ENCODE measurements around the gene CCNQ.

Gene CCNQ

GRCh38 chrX:153604666-153605380 lies 5.9 kb upstream of the CCNQ start:
- DNase-seq, result peak in 3 of 42 donors; percentile 0 to 15 (median 13)
- intact Hi-C loops (cut with DNase I), result loop anchor here (5.0 kb wide), 1 partner anchor 62 kb away; no protein-coding TSS in a partner anchor

- DNase-seq, result peak in 3 of 42 donors; percentile 3 to 19 (median 6)
- intact Hi-C loops (cut with DNase I), result no loop called here
Observed at GRCh38 chrX:153603131-153603656, 4.3 kb upstream of the CCNQ start.

DNA sequence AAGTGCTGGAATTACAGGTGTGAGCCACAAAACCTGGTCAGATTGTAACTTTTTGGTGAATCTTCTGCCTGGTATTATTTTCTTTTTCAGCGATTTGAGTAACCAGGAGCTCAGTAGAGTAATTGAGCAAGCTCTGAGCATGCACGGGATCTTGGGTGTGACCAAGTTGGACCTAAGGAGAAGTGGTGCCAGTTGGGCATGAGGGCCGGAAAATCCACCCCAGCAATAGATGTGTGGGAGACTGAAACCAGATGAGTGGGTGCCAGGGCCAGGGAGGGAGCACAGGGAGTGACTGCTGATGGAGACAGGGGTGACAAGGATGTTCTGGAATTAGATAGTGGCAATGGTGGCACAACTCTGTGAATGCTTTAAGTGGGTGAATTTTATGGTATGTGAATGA lies 3.7 kb upstream of the CCNQ start:
- peak in 2 of 42 donors; percentile 0 to 4 for DNase-seq

DNA sequence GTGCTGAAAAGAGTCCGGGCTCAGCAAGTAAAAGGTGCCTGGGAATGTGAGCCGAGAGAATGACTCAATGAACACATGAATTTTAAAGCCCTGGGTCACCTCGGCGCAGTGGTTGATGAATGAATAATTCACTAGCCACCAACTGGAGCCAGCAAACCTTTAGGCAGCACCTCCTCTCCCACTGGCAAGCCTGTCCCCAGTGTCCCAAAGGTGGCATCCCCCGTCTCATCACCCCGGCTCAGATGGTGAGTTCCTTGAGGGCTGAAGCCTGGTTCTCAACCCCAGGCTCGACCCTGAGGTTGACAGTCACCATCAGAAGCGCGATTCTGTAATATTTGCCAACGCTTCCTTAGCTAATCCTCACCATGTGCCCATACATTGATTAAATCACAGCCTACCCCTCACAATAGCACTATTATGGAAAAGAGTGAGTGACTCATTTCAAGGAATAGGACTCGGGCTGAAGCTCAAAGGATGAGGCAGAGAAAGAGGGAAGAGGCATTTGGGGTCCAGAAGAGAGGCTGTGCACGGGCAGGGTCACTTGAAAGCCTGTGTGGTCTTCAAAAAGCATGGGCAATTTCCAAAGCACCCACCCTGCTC lies 2.7 kb upstream of the CCNQ start:
- intact Hi-C loops (cut with DNase I), result no loop called here

More for the DNA sequence above, 3.7 kb upstream of the CCNQ start:
- intact Hi-C loops (cut with DNase I), result no loop called here

DNA sequence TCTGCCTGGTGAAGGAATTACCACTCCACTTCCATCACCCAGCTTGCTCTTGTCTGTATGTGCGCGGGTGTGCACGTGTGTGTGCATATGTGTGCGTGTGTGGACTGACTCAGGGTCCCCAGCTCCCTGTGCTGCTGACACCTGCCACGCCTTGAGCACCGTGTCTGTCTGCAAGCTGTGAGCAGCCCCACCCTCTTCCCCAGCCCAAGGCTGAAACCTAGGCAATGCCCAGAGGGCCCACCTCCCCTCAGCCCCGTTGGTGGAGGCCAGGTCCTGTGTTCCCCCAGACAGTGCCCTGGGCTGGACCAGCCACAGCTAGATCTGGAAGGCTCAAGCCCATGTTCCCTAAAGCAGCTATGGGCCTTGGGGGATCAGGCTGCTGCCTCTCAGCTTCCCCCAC lies 2.0 kb upstream of the CCNQ start:
- DNase-seq, result peak in 3 of 42 donors; percentile 1 to 26 (median 8)
- intact Hi-C loops (cut with DNase I), result no loop called here

More for the DNA sequence above, 2.7 kb upstream of the CCNQ start:
- peak in 2 of 42 donors; percentile 3 to 7 for DNase-seq

- intact Hi-C loops (cut with DNase I), result no loop called here
- peak in 2 of 42 donors; percentile 4 to 17 for DNase-seq
Observed at GRCh38 chrX:153600032-153600373, 1.1 kb upstream of the CCNQ start.

GRCh38 chrX:153599192-153600031 lies 473 bp upstream of the CCNQ start:
- intact Hi-C loops (cut with DNase I), result no loop called here

DNA sequence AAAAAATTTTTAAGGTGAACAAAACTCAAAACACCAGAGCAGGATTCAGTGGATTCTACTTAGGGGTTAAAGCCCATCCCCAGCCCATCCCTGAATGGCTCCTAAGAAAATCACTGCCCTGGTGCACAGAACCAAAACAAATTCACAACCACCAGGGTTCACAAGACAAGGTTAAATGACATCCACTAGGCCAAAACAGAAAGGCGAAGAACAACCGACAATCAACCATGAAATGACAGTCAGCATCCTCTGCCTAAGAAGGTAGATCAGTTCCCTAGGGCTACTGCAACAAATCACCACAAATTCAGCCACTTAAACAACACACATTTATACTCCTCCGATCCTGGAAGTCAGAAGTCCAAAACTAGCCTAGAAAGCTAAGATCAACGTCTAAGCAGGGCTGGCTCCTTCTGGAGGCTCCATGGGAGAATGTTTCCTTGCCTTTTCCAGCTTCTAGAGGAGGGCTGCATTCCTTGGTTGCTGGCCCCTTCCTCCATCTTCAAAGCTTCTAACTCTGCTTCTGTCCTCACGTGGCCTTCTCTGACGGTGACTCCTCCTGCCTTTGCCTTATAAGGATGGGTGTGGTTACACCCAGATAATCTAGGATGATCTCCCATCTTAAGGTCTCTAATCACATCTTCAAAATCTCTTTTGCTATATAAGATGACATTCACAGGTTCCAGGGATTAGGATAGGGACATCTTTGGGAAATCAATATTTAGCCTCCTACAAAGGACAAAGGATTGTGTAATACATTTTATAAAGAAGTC lies 1.8 kb downstream of the CCNQ start:
- intact Hi-C loops (cut with DNase I), result no loop called here
- DNase-seq, result no peak

More at GRCh38 chrX:153599192-153600031, 473 bp upstream of the CCNQ start:
- peak; percentile 63 to 92 (median 86) for DNase-seq

DNA sequence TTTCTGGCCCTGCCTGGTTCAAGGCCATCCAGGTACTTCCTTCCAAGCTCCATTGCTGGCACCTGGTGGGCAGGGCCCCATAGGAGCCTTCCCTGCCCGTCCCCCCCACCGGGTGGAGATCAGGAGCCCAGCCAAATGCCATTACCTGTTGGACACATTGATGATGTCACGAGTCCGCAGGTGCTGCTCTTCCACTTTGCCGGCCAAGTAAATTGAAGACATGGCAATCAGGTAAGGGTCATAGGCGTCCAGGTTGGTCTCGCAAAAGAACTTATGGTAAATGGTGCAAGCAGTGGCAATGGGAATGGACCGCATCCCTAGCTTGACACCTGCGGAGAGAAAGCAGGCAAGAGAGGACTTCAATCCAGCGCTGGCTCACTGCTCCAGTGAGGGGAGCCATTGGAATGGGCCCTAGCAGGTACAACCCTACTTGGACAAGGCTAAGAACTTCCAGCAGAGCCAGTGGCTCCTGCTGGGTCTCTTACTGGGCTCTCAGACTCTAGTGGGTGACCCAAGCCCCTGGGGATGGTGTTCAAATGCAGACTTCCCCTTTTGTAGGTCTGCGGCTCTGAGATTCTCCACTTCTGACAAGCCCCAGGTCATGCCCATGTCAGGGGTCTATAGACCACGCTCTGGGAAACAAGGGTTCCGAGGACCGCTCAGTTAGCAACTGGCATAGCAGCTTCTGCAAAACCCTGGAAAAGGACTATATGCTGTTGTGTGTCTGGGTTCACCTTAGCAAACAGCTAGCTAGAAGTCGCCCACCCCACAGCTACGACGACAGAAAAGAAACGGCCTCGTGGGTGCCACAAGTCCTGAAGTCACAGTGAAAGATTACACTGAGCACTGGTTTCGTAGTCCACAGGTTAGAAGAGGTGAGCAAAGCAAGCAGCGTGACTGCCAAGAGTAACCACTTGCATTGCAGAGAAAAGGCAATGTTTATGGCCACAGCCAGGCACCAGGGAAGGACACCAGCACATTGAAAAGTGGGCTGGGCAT lies 2.8 kb downstream of the CCNQ start:
- intact Hi-C loops (cut with DNase I), result no loop called here
- peak in 4 of 42 donors; percentile 1 to 25 (median 4) for DNase-seq

DNA sequence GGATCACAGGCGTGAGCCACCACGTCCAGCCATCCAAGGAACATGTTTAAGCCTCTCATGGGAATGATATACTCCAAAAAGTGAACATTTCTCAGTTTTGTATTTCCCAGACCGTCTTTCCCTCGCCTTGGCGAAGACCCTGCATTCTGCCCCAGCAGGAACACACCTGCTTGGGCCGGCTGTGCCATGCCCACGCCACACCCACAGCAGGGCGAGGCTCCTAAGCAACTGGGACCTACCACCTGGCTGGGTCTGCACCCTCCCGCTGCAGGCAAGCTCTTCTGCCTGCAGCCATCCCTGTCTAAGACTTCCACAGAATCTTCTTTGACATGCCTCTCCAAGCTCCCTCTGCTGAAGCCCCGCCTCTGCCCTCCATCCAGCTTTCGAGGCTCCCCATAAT lies 3.6 kb downstream of the CCNQ start:
- peak in 3 of 42 donors; percentile 2 to 20 (median 8) for DNase-seq
- intact Hi-C loops (cut with DNase I), result no loop called here

DNA sequence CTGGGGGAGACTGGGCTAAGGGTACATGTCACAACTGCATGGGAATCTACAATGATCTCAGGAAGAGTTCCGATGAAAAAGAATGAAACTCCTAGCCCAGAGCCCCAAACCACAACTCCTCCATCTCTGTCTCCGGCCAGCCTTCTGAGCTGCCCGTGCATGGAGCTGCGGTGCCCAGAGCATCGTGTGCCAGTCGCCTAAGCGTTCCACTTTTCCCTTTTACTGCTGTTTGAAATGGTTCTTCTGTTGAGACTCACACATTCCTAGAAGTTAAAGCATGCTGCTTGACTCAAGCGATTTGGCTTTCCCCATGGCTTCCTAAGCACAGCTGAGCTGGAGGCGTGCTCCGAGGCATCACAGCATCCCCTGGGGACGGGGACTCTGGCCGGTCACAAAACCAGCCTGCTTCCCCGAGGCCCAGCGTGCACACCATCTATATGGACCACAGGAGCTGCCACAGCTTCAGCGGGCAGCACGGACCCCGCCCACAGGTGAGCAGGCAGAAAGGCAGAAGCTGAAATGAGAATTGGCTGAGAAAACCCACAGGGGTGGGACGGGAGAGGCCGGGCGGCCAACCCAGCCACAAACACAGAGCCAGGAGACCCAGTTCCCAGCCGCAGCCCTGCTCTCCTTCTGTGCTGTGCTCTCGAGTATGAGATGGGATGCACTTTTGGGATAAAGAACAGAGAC lies 5.0 kb downstream of the CCNQ start:
- intact Hi-C loops (cut with DNase I), result no loop called here

GRCh38 chrX:153592966-153593688 lies 5.8 kb downstream of the CCNQ start:
- intact Hi-C loops (cut with DNase I), result no loop called here
- DNase-seq, result peak in 41 of 42 donors; percentile 19 to 87 (median 67)

More for the DNA sequence above, 5.0 kb downstream of the CCNQ start:
- DNase-seq, result no peak

DNA sequence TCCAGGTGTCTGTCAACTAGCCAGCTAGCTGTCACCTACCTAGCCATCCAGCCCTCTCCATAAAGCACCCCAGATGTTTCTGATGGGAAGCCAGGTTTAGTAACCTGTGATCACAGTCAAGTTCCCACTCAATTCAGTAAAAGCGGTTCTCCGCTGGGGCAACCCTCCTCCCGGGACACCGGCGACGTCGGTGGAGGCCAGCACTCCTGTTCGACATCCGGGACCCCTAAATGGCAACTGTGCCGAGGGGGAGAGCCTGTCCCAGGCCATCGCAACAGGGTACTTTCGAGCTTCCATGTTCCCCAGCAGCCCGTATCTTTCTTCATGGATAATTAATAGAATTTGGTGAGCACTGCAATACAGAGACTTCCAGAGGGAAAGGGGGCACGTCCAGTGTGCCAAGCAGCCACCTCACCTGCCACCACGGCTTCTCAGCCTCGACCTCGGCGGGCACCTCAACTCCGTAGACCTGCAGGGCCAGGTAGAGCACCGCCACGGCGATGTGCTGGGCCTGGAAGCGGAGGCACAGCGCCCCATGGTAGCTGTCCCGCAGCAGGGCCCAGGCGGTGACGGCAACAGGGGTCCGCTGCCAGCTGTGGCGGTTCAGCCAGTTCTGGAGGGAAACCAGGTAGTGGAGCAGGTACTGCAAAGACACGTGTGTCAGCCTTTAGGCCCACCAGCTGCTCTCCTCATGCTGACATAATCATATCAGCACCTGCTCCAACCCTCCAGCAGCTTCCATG lies 6.7 kb downstream of the CCNQ start:
- DNase-seq, result no peak

GRCh38 chrX:153590961-153591956 lies 7.7 kb downstream of the CCNQ start:
- peak in 5 of 42 donors; percentile 10 to 45 (median 31) for DNase-seq
- intact Hi-C loops (cut with DNase I), result no loop called here

More for the DNA sequence above, 6.7 kb downstream of the CCNQ start:
- intact Hi-C loops (cut with DNase I), result no loop called here
